GM19240 (cell line): ENCODE results near the gene TFEC.
"Not testable (repeated sequence)": the region's sequence is repeated elsewhere in the genome, so short reads cannot be mapped to it uniquely, and the experiment has no call there.

Experiments used
- DNase-seq: peaks from one replicate; pipeline ENCODE4 v3.0.0; 2011; ENCODE audit warnings: low spot score; ENCODE audit not compliant: insufficient read length

Gene TFEC

DNA sequence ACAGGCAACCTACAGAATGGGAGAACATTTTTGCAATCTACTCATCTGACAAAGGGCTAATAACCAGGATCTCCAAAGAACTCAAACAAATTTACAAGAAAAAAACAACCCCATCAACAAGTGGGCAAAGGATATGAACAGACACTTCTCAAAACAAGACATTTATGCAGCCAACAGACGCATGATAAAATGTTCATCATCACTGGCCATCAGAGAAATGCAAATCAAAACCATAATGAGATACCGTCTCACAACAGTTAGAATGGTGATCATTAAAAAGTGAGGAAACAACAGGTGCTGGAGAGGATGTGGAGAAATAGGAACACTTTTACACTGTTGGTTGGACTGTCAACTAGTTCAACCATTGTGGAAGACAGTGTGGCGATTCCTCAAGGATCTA, 100.8 kb downstream of the TFEC start:
- DNase-seq, result not testable (repeated sequence)

- no peak for DNase-seq
These were observed 106.2 kb downstream of the TFEC start for GRCh38 chr7:115924411-115924810.

- DNase-seq, result no peak
These were observed 110.2 kb downstream of the TFEC start for GRCh38 chr7:115920367-115920766.

GRCh38 chr7:115914951-115915350, 115.6 kb downstream of the TFEC start:
- no peak for DNase-seq

GRCh38 chr7:115911465-115911864, 119.1 kb downstream of the TFEC start:
- DNase-seq, result no peak

GRCh38 chr7:115910541-115911164, 119.9 kb downstream of the TFEC start:
- no peak for DNase-seq

DNA sequence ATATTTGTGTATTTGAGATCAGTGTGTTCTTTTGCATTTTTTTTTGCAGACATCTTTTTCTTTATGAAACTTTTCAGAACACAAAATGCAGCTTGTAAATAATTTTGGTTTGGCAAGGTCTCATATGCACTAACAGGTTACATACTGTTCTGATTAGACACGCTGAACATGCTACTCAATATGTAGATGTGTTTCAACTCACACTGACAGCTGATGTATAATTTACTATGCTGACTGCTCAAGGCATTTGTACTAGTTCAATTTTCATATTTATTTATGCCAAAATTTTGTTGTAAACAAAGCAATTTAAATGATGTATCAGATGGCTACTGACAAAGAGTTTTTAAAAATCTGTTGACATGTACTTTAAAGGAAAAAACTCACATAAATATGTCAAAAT, 123.8 kb downstream of the TFEC start:
- no peak for DNase-seq

- no peak for DNase-seq
These were observed 140.9 kb downstream of the TFEC start for GRCh38 chr7:115889669-115889984.

GRCh38 chr7:115888981-115889668, 141.4 kb downstream of the TFEC start:
- no peak for DNase-seq

DNA sequence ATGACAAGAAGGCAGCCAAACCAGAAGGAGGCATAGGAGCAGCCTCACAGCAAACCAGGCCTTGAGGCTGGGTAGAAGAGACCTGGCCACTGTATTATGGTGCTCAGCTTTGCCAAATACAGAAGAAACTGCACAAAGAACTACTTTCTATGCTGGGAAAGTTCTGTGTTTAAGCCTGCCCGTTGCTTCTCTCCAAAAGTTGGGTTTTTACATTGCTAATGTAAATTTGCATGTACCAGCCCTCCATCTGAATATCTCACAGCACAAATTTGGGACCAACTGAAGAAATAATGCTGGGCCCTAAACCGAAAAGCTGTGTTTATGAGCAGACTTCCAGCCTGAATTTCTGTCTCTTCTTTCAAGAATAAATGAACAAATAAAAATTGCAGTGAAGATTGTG, 145.0 kb downstream of the TFEC start:
- DNase-seq, result no peak
